ENCODE measurements around the gene MAGEA10.

The MAGEA10 gene

GRCh38 chrX:152155766-152156310 lies 17.5 kb upstream of the MAGEA10 start:
- H3K4me1 ChIP-seq (ENCODE audit: control insufficient read depth in 1 of 2, insufficient read depth in 2 of 2, low read length in 2 of 2), result no peaks in the 10 kb centered on the region
- H3K79me1 ChIP-seq (ENCODE audit: low read length), result no peaks in the 10 kb centered on the region
- no peaks in the 10 kb centered on the region for H3K27me3 ChIP-seq (ENCODE audit: insufficient read depth, low read length)
- no peak overlapping the region for H4K8ac ChIP-seq (ENCODE audit: low read depth, low read length)
- DNase-seq, result no peak
- H3K36me3 ChIP-seq (ENCODE audit: control insufficient read depth in 1 of 2, insufficient read depth in 2 of 2, low read length in 2 of 2), result no peaks in the 10 kb centered on the region
- no peak overlapping the region for H2BK5ac ChIP-seq (ENCODE audit: low read depth, low read length, poor library complexity)
- H3K9ac ChIP-seq (ENCODE audit: low read length), result no peak overlapping the region
- no peak overlapping the region for H3K4me2 ChIP-seq (ENCODE audit: low read length)
- H3K18ac ChIP-seq (ENCODE audit: low read length), result no peak overlapping the region
- no peak overlapping the region for H2BK120ac ChIP-seq (ENCODE audit: insufficient read depth, low read length, poor library complexity)
- H3K14ac ChIP-seq (ENCODE audit: low read length), result no peak overlapping the region
- H3K27ac ChIP-seq (ENCODE audit: low read depth, low read length), result no peak overlapping the region
- H4K12ac ChIP-seq (ENCODE audit: low read depth, low read length), result no peak overlapping the region
- no peak overlapping the region for H3K4ac ChIP-seq (ENCODE audit: low read depth, low read length)
- H2AK5ac ChIP-seq (ENCODE audit: low read length), result no peak overlapping the region
- no peak overlapping the region for H3K4me3 ChIP-seq (ENCODE audit: low read depth, low read length)
- no peak overlapping the region for H4K91ac ChIP-seq (ENCODE audit: low read depth, low read length)
- H3K79me2 ChIP-seq (ENCODE audit: control insufficient read depth, insufficient read depth, low read length, poor library complexity), result no peaks in the 10 kb centered on the region
- no peak overlapping the region for H3K23ac ChIP-seq (ENCODE audit: low read length)
- no CpG with 5 or more reads among the region's 2 CpGs for WGBS (ENCODE audit: extremely low coverage, insufficient coverage, insufficient read length)
- H3K9me3 ChIP-seq (ENCODE audit: insufficient read depth, low read depth, low read length), result no peaks in the 10 kb centered on the region
- H2AFZ ChIP-seq (ENCODE audit: insufficient read depth, low read length, poor library complexity), result no peak overlapping the region
- H2BK12ac ChIP-seq (ENCODE audit: low read length), result no peak overlapping the region

DNA sequence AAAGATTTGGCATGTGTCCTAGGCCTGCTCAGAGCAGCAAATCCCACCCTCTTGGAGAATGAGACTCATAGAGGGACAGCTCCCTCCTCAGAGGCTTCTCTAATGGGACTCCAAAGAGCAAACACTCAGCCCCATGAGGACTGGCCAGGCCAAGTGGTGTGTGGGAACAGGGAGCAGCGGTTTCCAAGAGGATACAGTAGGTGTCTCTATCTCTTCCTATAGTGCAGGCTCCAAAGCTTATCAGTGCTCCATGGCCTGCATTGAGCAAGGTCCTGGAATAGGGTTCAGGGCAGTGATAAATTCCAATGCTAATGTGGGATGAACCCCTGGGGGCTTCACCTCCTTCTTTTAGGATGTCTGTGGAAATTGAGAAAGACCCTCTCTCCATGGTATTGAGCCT lies 15.7 kb upstream of the MAGEA10 start:
- H2AK5ac ChIP-seq (ENCODE audit: low read length), result no peak overlapping the region
- no peak overlapping the region for H3K18ac ChIP-seq (ENCODE audit: low read length)
- no peak overlapping the region for H3K27ac ChIP-seq (ENCODE audit: low read depth, low read length)
- no peak overlapping the region for H2BK5ac ChIP-seq (ENCODE audit: low read depth, low read length, poor library complexity)
- no peak overlapping the region for H4K91ac ChIP-seq (ENCODE audit: low read depth, low read length)
- H3K4me3 ChIP-seq (ENCODE audit: low read depth, low read length), result no peak overlapping the region
- no peak overlapping the region for H4K12ac ChIP-seq (ENCODE audit: low read depth, low read length)
- H3K4me2 ChIP-seq (ENCODE audit: low read length), result no peak overlapping the region
- no peak for DNase-seq
- H2BK12ac ChIP-seq (ENCODE audit: low read length), result no peak overlapping the region
- no peaks in the 10 kb centered on the region for H3K9me3 ChIP-seq (ENCODE audit: insufficient read depth, low read depth, low read length)
- no peaks in the 10 kb centered on the region for H3K27me3 ChIP-seq (ENCODE audit: insufficient read depth, low read length)
- no peak overlapping the region for H3K23ac ChIP-seq (ENCODE audit: low read length)
- WGBS (ENCODE audit: extremely low coverage, insufficient coverage, insufficient read length), result no CpG with 5 or more reads among the region's 1 CpG
- H3K9ac ChIP-seq (ENCODE audit: low read length), result no peak overlapping the region
- H3K4ac ChIP-seq (ENCODE audit: low read depth, low read length), result no peak overlapping the region
- no peak overlapping the region for H3K14ac ChIP-seq (ENCODE audit: low read length)
- no peak overlapping the region for H4K8ac ChIP-seq (ENCODE audit: low read depth, low read length)
- H2BK120ac ChIP-seq (ENCODE audit: insufficient read depth, low read length, poor library complexity), result no peak overlapping the region
- H3K4me1 ChIP-seq (ENCODE audit: control insufficient read depth in 1 of 2, insufficient read depth in 2 of 2, low read length in 2 of 2), result no peaks in the 10 kb centered on the region
- H3K79me1 ChIP-seq (ENCODE audit: low read length), result no peaks in the 10 kb centered on the region
- no peaks in the 10 kb centered on the region for H3K36me3 ChIP-seq (ENCODE audit: control insufficient read depth in 1 of 2, insufficient read depth in 2 of 2, low read length in 2 of 2)
- no peaks in the 10 kb centered on the region for H3K79me2 ChIP-seq (ENCODE audit: control insufficient read depth, insufficient read depth, low read length, poor library complexity)
- H2AFZ ChIP-seq (ENCODE audit: insufficient read depth, low read length, poor library complexity), result no peak overlapping the region

DNA sequence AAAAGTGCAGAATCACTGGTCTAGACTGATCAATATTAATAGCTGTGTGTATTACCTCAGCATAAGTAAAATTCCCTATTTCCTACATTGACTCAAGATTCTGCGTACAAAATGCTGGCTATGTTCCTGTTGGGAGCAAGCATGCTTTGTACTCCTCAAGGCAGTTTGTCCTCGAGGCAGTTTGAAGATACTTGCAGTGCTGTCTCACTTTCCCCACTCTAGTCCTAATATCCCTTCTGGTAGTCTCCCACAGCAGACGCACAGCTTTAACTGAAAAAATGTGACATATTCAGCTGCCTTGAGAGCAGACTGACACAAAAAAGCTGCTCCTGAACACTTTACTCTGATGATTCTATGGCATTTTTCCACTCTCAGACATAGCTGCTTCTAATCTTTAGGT lies 12.9 kb upstream of the MAGEA10 start:
- Histone ChIP-seq H3K4ac (ENCODE audit: low read depth, low read length) (no peak overlapping the region), H3K4me3 (ENCODE audit: low read depth, low read length) (no peak overlapping the region), H4K8ac (ENCODE audit: low read depth, low read length) (no peak overlapping the region), H3K4me2 (ENCODE audit: low read length) (no peak overlapping the region), H2BK5ac (ENCODE audit: low read depth, low read length, poor library complexity) (no peak overlapping the region), H3K18ac (ENCODE audit: low read length) (no peak overlapping the region), H3K27me3 (ENCODE audit: insufficient read depth, low read length) (no peaks in the 10 kb centered on the region), H3K79me2 (ENCODE audit: control insufficient read depth, insufficient read depth, low read length, poor library complexity) (no peaks in the 10 kb centered on the region), H4K12ac (ENCODE audit: low read depth, low read length) (no peak overlapping the region), H2BK120ac (ENCODE audit: insufficient read depth, low read length, poor library complexity) (no peak overlapping the region), H3K23ac (ENCODE audit: low read length) (no peak overlapping the region), H4K91ac (ENCODE audit: low read depth, low read length) (no peak overlapping the region), H3K9ac (ENCODE audit: low read length) (no peak overlapping the region), H3K36me3 (ENCODE audit: control insufficient read depth in 1 of 2, insufficient read depth in 2 of 2, low read length in 2 of 2) (no peaks in the 10 kb centered on the region), H3K4me1 (ENCODE audit: control insufficient read depth in 1 of 2, insufficient read depth in 2 of 2, low read length in 2 of 2) (no peaks in the 10 kb centered on the region), H2BK12ac (ENCODE audit: low read length) (no peak overlapping the region), H2AFZ (ENCODE audit: insufficient read depth, low read length, poor library complexity) (no peak overlapping the region), H3K27ac (ENCODE audit: low read depth, low read length) (no peak overlapping the region), H2AK5ac (ENCODE audit: low read length) (no peak overlapping the region), H3K14ac (ENCODE audit: low read length) (no peak overlapping the region), H3K9me3 (ENCODE audit: insufficient read depth, low read depth, low read length) (no peaks in the 10 kb centered on the region), H3K79me1 (ENCODE audit: low read length) (no peaks in the 10 kb centered on the region)
- DNase-seq, result peak; percentile 48 to 72
- WGBS (ENCODE audit: extremely low coverage, insufficient coverage, insufficient read length), result no CpG with 5 or more reads among the region's 3 CpGs

- Histone ChIP-seq H3K36me3 (ENCODE audit: control insufficient read depth in 1 of 2, insufficient read depth in 2 of 2, low read length in 2 of 2) (no peaks in the 10 kb centered on the region), H3K4me3 (ENCODE audit: low read depth, low read length) (no peak overlapping the region), H3K9ac (ENCODE audit: low read length) (no peak overlapping the region), H2BK120ac (ENCODE audit: insufficient read depth, low read length, poor library complexity) (no peak overlapping the region), H3K9me3 (ENCODE audit: insufficient read depth, low read depth, low read length) (no peaks in the 10 kb centered on the region), H3K18ac (ENCODE audit: low read length) (no peak overlapping the region), H3K4ac (ENCODE audit: low read depth, low read length) (no peak overlapping the region), H3K27ac (ENCODE audit: low read depth, low read length) (no peak overlapping the region), H4K91ac (ENCODE audit: low read depth, low read length) (no peak overlapping the region), H3K4me1 (ENCODE audit: control insufficient read depth in 1 of 2, insufficient read depth in 2 of 2, low read length in 2 of 2) (no peaks in the 10 kb centered on the region), H4K8ac (ENCODE audit: low read depth, low read length) (no peak overlapping the region), H3K4me2 (ENCODE audit: low read length) (no peak overlapping the region), H3K27me3 (ENCODE audit: insufficient read depth, low read length) (no peaks in the 10 kb centered on the region), H3K79me2 (ENCODE audit: control insufficient read depth, insufficient read depth, low read length, poor library complexity) (no peaks in the 10 kb centered on the region), H2BK12ac (ENCODE audit: low read length) (no peak overlapping the region), H4K12ac (ENCODE audit: low read depth, low read length) (no peak overlapping the region), H3K79me1 (ENCODE audit: low read length) (no peaks in the 10 kb centered on the region), H2AK5ac (ENCODE audit: low read length) (no peak overlapping the region), H2AFZ (ENCODE audit: insufficient read depth, low read length, poor library complexity) (no peak overlapping the region), H3K14ac (ENCODE audit: low read length) (no peak overlapping the region), H3K23ac (ENCODE audit: low read length) (no peak overlapping the region), H2BK5ac (ENCODE audit: low read depth, low read length, poor library complexity) (no peak overlapping the region)
- WGBS (ENCODE audit: extremely low coverage, insufficient coverage, insufficient read length), result no CpG with 5 or more reads among the region's 2 CpGs
- no peak for DNase-seq
Observed at GRCh38 chrX:152149648-152150047, 11.3 kb upstream of the MAGEA10 start.
